GM21515 (cell line): ENCODE results near the gene ESYT1.

Source experiments
- ATAC-seq: cut with Tn5 transposase; IDR thresholded peaks from one replicate; pipeline ENCODE4 v1.9.1; 2021; ENCODE audit not compliant: unreplicated experiment

The ESYT1 gene

GRCh38 chr12:56128670-56129205 lies 671 bp downstream of the ESYT1 start:
- ATAC-seq: no peak

GRCh38 chr12:56129206-56129941 lies 1.3 kb downstream of the ESYT1 start:
- ATAC-seq: no peak

- no peak for ATAC-seq
These were observed 2.0 kb downstream of the ESYT1 start for GRCh38 chr12:56129942-56130495.

- ATAC-seq: no peak
These were observed 2.8 kb downstream of the ESYT1 start for GRCh38 chr12:56130876-56131275.

- ATAC-seq: no peak
These were observed 6.8 kb downstream of the ESYT1 start for GRCh38 chr12:56134897-56135296.

- no peak for ATAC-seq
These were observed 9.9 kb downstream of the ESYT1 start for GRCh38 chr12:56137853-56138571.

- ATAC-seq: no peak
These were observed 14.1 kb downstream of the ESYT1 start for GRCh38 chr12:56141946-56142784.

GRCh38 chr12:56143217-56143616 lies 15.2 kb downstream of the ESYT1 start:
- ATAC-seq: no peak

GRCh38 chr12:56143870-56144269 lies 15.8 kb downstream of the ESYT1 start:
- no peak for ATAC-seq

- ATAC-seq: no peak
These were observed 17.1 kb downstream of the ESYT1 start for GRCh38 chr12:56145217-56145616.

- no peak for ATAC-seq
These were observed 18.7 kb downstream of the ESYT1 start for GRCh38 chr12:56146492-56147460.

GRCh38 chr12:56150563-56150962 lies 22.5 kb downstream of the ESYT1 start:
- ATAC-seq: no peak

- peak; percentile 50 for ATAC-seq
These were observed 23.6 kb downstream of the ESYT1 start for GRCh38 chr12:56151672-56152131.

- ATAC-seq: peak; percentile 84
These were observed 24.2 kb downstream of the ESYT1 start, which contains the start of gene MYL6B for GRCh38 chr12:56152132-56152755. Gene MYL6B, plus strand, starts transcription at chr12:56152587. Its CDS starts 1,332 bp downstream, at chr12:56153919.

- no peak for ATAC-seq
These were observed 24.9 kb downstream of the ESYT1 start for GRCh38 chr12:56152756-56153677.

- ATAC-seq: no peak
These were observed 25.6 kb downstream of the ESYT1 start for GRCh38 chr12:56153678-56154065.

GRCh38 chr12:56154246-56154771 lies 26.2 kb downstream of the ESYT1 start:
- ATAC-seq: no peak

- no peak for ATAC-seq
These were observed 26.8 kb downstream of the ESYT1 start for GRCh38 chr12:56154818-56155217.
